Epithelial cell of esophagus (primary cell): ENCODE data around the gene INTS7.
"Not testable (repeated sequence)": the region's sequence is repeated elsewhere in the genome, so short reads cannot be mapped to it uniquely, and the experiment has no call there.

Source experiments
- DNase-seq: peaks from one replicate; pipeline ENCODE4 v3.0.0; 2010; ENCODE audit warnings: low read depth
- H3K4me3 ChIP-seq: 2 replicates; pipeline ENCODE4 v1.5.1; 2011; ENCODE audit warnings: mild to moderate bottlenecking, low read length, control low read depth
- TF ChIP-seq, protein P1 (sequence below): IDR thresholded peaks from 2 replicates; pipeline ENCODE4 v1.5.1; 2011; ENCODE audit warnings: low read depth, mild to moderate bottlenecking, low read length, control low read depth, inconsistent platforms; ENCODE audit not compliant: insufficient read depth; ENCODE audit errors: missing control alignments

Gene INTS7

DNA sequence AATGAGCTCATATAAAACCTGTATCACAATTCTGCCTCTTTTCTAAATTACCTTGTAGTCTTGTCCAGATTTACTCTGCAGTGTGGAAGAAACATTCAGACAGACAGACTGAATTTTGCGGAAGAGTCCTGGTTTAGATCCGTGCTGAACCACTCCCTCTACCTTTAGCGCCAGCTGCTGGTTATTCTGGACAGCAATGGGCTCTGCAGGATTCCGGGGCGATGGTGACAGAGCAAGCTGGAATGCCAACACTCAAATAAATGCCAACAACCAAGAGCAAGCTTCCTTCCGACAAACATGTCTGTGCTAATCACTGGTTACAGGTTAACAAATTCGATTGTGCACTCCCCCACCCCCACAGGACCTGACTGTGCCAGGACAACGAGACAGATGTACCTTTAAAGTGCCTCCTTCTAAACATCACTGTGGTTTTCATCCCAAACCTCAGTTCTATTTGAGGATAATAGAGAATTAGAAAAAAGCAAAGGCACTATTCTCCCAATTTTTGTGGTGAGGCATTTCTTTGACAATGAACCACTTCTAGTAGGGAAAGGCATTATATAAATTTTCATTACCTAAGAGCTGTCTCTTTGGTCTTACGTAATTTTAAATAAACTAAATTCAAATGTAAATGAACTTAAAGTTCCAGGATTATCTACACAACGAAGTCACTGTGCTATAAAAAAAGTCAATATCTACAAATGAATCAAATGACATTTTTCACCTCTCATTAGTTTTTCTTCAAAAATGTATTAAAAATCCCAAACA, 90.4 kb downstream of the INTS7 start:
- no peak overlapping the region for H3K4me3 ChIP-seq
- TF ChIP-seq, protein P1, sequence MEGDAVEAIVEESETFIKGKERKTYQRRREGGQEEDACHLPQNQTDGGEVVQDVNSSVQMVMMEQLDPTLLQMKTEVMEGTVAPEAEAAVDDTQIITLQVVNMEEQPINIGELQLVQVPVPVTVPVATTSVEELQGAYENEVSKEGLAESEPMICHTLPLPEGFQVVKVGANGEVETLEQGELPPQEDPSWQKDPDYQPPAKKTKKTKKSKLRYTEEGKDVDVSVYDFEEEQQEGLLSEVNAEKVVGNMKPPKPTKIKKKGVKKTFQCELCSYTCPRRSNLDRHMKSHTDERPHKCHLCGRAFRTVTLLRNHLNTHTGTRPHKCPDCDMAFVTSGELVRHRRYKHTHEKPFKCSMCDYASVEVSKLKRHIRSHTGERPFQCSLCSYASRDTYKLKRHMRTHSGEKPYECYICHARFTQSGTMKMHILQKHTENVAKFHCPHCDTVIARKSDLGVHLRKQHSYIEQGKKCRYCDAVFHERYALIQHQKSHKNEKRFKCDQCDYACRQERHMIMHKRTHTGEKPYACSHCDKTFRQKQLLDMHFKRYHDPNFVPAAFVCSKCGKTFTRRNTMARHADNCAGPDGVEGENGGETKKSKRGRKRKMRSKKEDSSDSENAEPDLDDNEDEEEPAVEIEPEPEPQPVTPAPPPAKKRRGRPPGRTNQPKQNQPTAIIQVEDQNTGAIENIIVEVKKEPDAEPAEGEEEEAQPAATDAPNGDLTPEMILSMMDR, result peak; percentile 97
- peak; percentile 96 for DNase-seq

DNA sequence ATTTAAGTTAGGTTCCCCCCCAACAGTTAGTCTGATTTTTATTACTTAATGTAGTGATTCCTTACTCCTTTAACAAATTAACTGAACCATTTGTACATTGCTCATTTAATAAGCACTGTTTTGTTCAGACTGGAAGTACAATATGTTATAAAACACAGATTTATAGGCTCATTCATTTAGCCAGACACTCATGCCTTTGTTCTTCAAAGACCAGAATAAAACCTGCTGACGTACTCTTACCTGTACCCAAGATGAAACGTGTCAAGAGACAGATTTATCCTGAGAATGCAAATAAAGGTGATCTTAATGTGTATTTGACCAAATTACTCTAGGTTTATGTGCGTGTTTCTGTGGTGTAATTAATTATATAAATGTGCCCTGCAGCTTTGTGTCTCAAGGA, 92.8 kb downstream of the INTS7 start:
- no peak for DNase-seq
- TF ChIP-seq, protein P1, result no peak
- no peak overlapping the region for H3K4me3 ChIP-seq

DNA sequence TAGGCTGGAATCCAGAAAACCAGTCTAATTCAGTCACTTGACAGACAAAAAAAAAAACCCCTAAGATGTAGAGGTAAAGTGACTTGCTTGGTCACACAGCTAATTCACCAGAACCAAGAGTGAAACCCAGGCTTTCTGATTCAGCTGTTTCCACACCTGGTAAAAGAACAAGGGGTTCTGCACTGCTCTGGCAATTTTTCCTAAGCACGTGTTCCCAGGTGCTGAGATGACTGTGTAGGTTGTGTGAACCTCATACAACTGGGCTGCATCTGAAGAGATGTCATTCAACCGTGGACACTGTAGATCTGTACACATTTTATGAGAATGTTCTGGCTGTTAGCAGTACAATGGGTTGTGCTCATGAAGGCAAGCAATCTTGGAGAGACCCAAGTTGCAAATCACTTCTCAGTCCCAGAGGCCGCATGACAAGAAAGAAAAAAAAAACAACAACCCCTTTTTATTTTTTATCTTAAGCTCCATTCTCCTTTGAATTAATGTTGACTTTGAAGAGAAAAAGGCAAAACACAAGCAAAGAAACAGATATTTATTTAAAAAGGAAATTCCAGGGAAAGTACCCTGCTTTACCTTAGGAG, 95.4 kb downstream of the INTS7 start:
- no peak overlapping the region for H3K4me3 ChIP-seq
- TF ChIP-seq, protein P1, result no peak
- no peak for DNase-seq

DNA sequence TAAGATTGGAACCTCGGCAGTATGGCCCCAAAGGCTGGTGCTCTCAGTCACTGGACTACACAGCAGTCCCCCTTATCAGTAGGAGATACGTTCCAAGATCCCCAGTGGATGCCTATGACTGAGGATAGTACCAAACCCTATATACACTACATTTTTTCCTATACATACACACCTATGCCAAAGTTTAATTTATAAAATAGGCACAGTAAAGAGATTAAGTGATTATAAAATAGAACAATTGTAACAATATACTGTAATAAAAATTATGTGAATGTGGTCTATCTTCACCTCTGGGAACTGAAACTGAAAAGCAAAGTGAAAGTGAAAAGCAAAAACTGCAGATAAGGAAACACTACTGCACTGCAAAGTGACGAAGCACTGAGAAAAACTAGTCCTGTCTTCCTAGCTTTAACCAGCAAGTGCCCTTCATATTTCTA, 96.8 kb downstream of the INTS7 start:
- TF ChIP-seq, protein P1, result no peak
- no peak for DNase-seq
- no peak overlapping the region for H3K4me3 ChIP-seq

DNA sequence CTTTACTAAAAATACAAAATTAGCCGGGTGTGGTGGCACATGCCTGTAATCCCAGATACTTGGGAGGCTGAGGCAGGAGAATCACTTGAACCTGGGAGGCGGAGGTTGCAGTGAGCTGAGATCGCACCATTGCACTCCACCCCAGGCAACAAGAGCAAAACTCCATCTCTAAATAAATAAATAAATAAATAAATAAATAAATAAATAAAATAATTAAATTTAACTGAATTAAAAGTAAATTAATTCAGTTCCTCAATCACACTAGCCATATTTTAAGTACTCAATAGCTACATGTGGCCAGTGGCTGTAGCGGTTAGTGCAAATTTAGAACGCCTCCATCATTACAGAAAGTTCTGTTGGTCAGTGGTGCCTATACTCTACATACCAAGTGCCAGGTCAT, 97.9 kb downstream of the INTS7 start:
- not testable (repeated sequence) for DNase-seq, H3K4me3 ChIP-seq

DNA sequence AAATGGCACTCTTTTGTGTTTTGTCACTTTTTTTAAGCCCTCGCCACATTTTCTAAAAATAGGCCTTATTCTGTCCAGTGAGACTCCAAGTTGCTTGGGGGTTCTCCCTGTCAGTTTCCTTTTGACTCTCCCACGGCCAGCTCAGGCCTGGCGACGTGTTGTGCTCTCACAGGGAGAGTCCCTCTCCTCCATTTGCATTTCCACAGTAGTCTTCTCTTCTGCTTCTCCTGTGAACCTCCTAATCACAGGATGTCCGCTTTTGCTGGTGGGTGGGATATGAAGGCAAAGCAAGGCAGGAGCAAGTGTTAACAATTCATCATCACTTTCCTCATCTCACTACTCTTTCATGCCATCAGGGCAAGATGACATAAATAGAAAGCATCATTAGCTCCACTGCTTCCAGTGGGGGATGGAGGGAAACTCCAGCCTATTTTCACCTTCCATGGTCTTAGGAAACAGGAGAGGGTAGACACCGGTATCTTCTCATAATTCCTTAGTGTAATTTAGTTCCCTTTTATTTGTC, 99.8 kb downstream of the INTS7 start:
- no peak for DNase-seq
- TF ChIP-seq, protein P1, result no peak
- no peak overlapping the region for H3K4me3 ChIP-seq

DNA sequence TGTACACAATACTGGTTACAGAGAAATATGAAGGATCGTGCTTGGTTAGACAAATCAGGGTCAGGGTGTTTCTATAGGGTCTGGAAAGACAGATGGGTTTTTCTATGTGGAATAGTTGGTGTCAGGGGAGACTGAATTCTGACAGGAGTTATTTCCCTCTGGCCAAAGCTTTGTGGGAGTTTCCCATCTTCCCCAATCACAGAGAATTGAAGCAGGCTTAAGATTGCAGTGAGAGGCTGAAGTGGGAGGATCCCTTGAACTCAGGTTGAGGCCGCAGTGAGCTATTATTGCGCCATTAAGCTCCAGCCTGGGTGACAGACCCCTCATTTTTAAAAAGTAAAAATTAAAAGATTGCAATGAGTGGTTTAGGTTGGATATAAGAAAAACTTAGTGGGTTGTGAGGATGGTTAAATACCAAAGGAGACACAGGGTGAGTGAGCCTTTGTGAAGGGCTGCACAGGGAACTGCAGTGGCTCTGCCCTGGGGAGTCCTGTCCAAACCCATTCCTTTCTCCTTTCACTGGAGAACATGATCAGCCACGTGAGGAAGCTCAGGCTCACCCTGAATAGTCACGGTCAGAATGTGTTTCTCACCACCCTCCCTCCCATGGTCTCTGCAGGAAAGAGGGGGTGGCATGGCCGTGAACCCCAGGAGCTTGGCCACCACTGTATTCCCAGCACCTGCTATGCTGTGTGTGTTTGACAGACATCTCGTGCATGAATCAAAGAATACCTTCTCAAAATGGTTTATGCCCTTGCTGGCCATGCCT, 101.2 kb downstream of the INTS7 start:
- H3K4me3 ChIP-seq, result no peak overlapping the region
- TF ChIP-seq, protein P1, result no peak
- no peak for DNase-seq
